HG02852 (cell line): Measurements from ENCODE around the gene NDUFS7.
"Not testable (repeated sequence)": the region's sequence is repeated elsewhere in the genome, so short reads cannot be mapped to it uniquely, and the experiment has no call there.

Experiments
- ATAC-seq: cut with Tn5 transposase; IDR thresholded peaks from one replicate; pipeline ENCODE4 v1.9.1; 2021; ENCODE audit warnings: mild to moderate bottlenecking, moderate library complexity; ENCODE audit not compliant: unreplicated experiment

NDUFS7 gene

GRCh38 chr19:1416014-1416841 is 32.5 kb downstream of the NDUFS7 start:
- ATAC-seq = no peak

GRCh38 chr19:1417145-1417544 is 33.4 kb downstream of the NDUFS7 start:
- ATAC-seq = no peak

GRCh38 chr19:1417681-1418495 is 34.2 kb downstream of the NDUFS7 start:
- ATAC-seq = no peak

DNA sequence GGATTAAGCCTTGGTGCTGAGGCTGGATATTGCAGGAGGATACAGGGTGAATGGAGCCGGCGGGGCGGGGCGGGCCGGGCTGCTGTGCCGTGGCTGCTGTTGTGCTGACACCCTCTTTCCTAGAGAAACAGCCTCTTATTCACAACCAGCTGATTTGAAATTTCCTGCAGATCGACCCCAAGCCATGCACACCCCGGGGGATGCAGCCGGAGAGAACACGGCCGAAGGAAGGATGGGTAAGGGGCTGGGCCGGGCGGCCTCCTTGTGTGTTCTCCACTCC is 34.7 kb downstream of the NDUFS7 start:
- no peak for ATAC-seq

GRCh38 chr19:1418951-1419738 is 35.4 kb downstream of the NDUFS7 start:
- no peak for ATAC-seq

- ATAC-seq = not testable (repeated sequence)
Observed at GRCh38 chr19:1420085-1420484, 36.4 kb downstream of the NDUFS7 start.

DNA sequence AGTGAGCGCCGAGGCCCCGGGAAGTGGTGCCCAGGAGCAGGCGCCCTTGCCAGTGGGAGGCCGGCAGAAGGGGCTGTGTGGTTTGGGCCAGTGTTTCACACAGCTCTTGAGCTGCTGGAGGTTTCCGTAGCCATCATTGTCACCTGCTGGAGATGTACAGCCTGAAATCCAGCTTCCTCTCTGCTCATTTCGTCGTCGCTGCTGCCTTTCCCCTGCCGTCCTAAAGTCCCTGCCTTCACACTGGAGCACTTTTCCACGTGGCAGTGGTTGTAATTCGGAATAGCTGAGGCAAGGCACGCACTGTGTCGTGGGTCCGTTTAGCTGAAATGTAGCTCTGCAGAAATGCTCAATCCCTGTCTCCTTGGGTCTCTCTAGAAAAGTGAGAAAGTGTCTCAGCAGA is 36.9 kb downstream of the NDUFS7 start:
- ATAC-seq = no peak

GRCh38 chr19:1421218-1421957 is 37.7 kb downstream of the NDUFS7 start:
- no peak for ATAC-seq

DNA sequence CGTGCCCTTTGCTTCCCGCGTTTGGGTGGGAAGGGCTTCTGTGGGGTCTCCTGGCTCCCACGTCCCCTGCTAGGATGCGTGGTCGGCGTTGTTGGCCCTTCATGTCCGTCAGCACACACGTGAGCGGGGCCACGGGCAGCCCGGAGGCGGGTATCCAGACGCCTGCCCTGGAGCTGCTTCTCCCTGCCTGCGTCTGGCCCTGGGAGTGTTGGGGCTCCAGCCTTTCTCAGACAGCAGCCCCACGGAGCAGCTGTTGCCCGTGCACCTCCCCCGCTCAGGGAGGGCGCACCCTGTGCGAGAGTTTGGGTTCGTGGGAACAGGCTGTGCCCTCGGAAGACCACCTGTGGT is 38.2 kb downstream of the NDUFS7 start:
- no peak for ATAC-seq

DNA sequence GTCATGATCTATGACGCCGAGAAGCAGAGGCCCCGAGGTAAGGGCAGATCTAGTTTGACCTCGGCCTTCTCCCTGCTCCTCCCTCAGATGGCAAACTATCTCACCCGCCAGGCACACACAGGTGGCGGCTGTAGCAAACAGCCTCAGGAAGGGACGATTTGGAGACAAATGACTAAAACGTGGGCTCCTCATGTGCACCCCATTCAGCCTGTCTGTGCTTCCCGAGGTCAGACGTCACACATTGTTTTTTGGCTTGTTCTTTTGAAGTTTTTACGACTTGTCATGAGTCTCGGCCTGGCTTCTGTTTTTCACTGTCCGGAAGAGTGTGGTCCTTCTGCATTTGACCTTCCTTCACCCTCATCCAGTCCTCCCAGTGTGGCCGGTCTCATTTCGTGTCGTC is 38.7 kb downstream of the NDUFS7 start:
- no peak for ATAC-seq

- no peak for ATAC-seq
Observed at GRCh38 chr19:1422943-1423342, 39.2 kb downstream of the NDUFS7 start.

GRCh38 chr19:1423436-1424191 is 39.9 kb downstream of the NDUFS7 start:
- no peak for ATAC-seq

GRCh38 chr19:1424192-1424955 is 40.7 kb downstream of the NDUFS7 start:
- no peak for ATAC-seq

DNA sequence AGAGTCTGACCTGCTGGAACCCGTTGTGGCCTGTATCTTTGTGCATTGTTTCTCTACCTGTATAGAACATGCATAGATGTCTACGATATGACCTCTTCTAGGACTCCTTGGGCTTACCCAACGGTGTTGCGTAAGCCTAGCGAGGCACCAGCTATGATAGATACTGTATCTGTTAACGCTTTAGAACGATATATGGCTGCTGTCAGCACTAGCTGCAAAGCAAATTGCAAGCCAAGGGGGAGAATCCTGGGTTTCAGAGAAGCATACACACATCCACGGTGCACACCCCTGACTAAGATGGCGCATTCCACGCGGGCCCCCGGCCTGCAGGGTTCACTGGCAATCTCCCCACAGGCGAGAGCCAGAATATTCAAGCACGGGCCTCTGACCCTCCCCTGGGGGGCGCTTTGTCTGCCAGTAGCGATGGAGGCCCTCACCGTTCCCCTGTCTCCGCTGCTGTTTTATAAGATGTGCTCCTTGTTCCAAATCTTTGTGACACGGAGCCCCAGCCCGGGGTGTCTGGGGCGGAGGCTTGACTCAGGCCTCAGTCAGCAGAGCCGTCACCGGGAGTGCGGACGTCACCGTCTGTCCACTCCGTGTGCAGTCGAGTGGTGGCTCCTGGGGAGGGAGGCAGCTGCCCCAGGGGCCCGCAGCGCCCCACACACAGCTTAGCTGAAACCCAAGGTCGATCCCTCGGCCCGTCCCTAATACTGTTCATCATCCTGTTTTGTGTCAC is 41.6 kb downstream of the NDUFS7 start:
- no peak for ATAC-seq

- no peak for ATAC-seq
Observed at GRCh38 chr19:1425902-1426301, 42.2 kb downstream of the NDUFS7 start.

DNA sequence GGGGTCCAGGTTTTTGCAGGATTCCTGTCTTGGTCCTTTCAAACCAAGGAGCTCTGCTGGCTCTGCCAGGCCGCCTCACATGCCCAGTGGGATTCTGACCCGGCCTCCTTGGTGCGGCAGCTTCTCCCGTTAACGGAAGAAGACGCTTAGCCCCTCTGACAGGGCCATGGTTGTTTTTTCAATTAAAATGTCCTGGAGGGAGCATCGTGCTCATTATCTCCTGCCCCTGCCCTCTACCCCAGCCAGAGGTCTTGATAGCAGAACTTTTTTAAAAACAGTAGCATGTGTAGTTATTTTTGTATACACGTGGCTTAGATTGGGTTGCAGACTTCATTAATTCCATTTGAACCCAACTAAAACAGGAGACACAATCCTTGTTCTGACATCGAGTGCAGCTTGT is 43.0 kb downstream of the NDUFS7 start:
- ATAC-seq = no peak

GRCh38 chr19:1427221-1427920 is 43.7 kb downstream of the NDUFS7 start:
- ATAC-seq = no peak

DNA sequence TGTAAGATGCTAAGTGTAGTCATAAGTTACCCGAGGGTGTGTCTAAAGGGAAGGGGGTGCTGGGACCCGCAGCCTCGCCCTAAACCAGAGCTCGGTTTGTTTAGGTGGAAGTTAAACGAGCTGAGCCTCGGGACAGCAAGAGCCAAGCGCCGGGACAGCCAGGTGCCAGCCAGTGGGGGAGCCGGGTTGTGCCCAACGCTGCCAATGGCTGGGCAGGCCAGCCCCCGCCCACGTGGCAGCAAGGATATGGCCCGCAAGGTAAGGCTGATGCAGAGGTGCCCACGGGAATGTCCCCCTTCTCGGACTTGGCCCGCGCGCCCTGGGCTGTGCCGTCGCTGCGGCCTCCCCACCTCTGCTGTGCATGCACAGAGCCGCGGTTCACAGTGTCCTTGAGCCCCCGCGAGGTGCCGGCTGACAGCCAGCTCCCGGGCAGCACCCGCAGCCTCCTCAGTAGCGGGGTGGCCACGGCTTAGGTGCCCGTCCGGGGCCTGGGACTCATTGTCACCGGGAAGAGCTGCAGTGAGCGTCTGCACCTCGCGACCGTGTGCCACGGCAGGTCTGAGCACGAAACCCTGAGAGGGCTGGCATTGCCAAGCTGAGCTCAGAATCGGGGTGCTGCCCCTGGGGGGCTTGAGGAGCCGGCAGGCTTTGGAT is 45.2 kb downstream of the NDUFS7 start:
- no peak for ATAC-seq
